ENCODE results near the gene CPT2.

The CPT2 gene

GRCh38 chr1:53196485-53197290 is at the start of gene CPT2:
Gene CPT2, plus strand, starts transcription at chr1:53196824. Its CDS starts 120 bp downstream, at chr1:53196944.
- DNase-seq: peak; percentile 63

- no peak for DNase-seq
These were observed 49.5 kb upstream of the CPT2 start for GRCh38 chr1:53147174-53147573.

GRCh38 chr1:53148123-53148522 is 48.5 kb upstream of the CPT2 start:
- no peak for DNase-seq

- no peak for DNase-seq
These were observed 42.9 kb upstream of the CPT2 start for GRCh38 chr1:53153752-53154151.

GRCh38 chr1:53154859-53155438 is 41.7 kb upstream of the CPT2 start:
- no peak for DNase-seq

- DNase-seq: no peak
These were observed 41.1 kb upstream of the CPT2 start for GRCh38 chr1:53155534-53155933.

GRCh38 chr1:53155945-53156344 is 40.7 kb upstream of the CPT2 start:
- DNase-seq: no peak

GRCh38 chr1:53156783-53157182 is 39.8 kb upstream of the CPT2 start:
- no peak for DNase-seq

- no peak for DNase-seq
These were observed 37.7 kb upstream of the CPT2 start for GRCh38 chr1:53158900-53159299.

GRCh38 chr1:53160924-53161378 is 35.7 kb upstream of the CPT2 start:
- DNase-seq: no peak

- DNase-seq: no peak
These were observed 34.0 kb upstream of the CPT2 start for GRCh38 chr1:53162621-53163020.

GRCh38 chr1:53163291-53163768 is 33.3 kb upstream of the CPT2 start:
- no peak for DNase-seq

- no peak for DNase-seq
These were observed 31.1 kb upstream of the CPT2 start for GRCh38 chr1:53165408-53165961.

GRCh38 chr1:53166366-53166765 is 30.3 kb upstream of the CPT2 start:
- DNase-seq: no peak

- DNase-seq: no peak
These were observed 29.7 kb upstream of the CPT2 start for GRCh38 chr1:53166912-53167311.

- peak in 1 of 2 experiments; percentile 21 for DNase-seq
These were observed 24.0 kb upstream of the CPT2 start for GRCh38 chr1:53172426-53173128.

GRCh38 chr1:53174971-53175913 is 21.4 kb upstream of the CPT2 start:
- DNase-seq: no peak

GRCh38 chr1:53176452-53177208 is 20.0 kb upstream of the CPT2 start:
- DNase-seq: no peak

GRCh38 chr1:53180226-53180625 is 16.4 kb upstream of the CPT2 start:
- DNase-seq: no peak

GRCh38 chr1:53180951-53181350 is 15.7 kb upstream of the CPT2 start:
- no peak for DNase-seq

GRCh38 chr1:53182111-53182593 is 14.5 kb upstream of the CPT2 start:
- DNase-seq: peak in 1 of 2 experiments; percentile 10

Data from cerebellar nuclear complex (tissue), 1 donor.